Measurements from ENCODE around the gene OR52L1.

The OR52L1 gene

DNA sequence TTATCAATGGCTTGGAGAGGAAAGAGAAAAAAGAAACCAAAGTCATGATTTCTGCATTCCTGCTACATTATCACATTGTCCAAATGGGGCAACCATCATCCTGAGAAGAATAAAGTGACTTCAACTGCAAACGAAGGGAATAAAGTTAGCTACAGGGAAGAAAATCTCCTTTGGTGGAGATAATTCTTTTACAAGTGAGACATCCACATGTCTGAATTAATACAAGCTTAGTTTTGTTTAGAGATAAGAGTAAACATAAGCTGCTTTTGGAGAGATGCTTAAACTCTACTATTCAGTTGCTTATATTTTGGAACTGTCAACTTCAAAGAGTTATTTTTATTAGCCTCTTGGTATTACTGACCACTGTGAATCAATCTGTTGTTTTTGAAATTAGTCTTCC is at the start of gene OR52L1:
Gene OR52L1 (minus strand): TSS at position 101 of the 400 bp plus-strand sequence. CDS start 55 bp downstream, at position 46.
- H3K27ac ChIP-seq (ENCODE audit: low read depth, low read length), result no peak within 1 kb of the TSS
- no peak within 1 kb of the TSS for H3K9ac ChIP-seq (ENCODE audit: low read length)
- no peak within 1 kb of the TSS for H3K4me3 ChIP-seq (ENCODE audit: low read length)
- no peaks in the 10 kb centered on the region for H3K27me3 ChIP-seq (ENCODE audit: control insufficient read depth, insufficient read depth, low read length)
- H3K4me1 ChIP-seq (ENCODE audit: control insufficient read depth, insufficient read depth, low read length), result no peaks in the 10 kb centered on the region
- no peaks in the 10 kb centered on the region for H3K36me3 ChIP-seq (ENCODE audit: control insufficient read depth, insufficient read depth, low read length)

DNA sequence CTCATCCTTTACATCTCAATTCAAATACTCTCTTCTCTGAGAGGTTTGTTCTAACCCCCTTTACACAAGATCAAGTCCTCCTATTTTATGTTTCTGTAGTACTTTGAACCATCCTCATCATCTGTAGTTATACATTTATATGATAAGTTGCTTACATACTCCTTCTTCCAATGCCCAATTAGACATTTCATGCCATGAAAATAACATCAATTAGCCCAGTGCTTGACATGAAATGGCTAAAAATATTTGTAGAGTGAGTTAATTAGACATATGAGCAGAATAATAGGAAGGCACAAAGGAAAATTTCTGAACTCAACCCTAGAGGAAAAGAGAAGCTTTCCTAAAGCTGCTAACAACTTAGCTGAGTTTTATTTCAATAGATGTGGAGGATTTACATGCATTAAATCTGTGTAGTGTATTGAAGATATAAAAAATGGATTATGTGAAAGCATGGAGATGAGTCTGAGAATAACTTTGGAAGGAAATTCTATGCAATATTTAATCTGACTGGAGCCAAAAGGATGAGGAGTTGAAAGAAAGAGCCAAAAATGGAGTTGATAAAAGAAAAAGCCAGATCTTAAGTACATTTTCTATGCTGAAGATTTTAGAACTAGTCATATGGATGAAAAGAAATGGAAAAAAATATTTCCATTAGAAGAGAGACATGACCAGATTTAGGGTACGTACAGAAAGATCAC is 44.1 kb upstream of the OR52L1 start, which contains the start of gene OR56A1:
Gene OR56A1 (minus strand): TSS at position 51 of the 698 bp plus-strand sequence. CDS start 3,066 bp downstream, outside the sequence.
- no peaks in the 10 kb centered on the region for H3K4me1 ChIP-seq (ENCODE audit: control insufficient read depth, insufficient read depth, low read length)
- H3K27ac ChIP-seq (ENCODE audit: low read depth, low read length), result no peak within 1 kb of the TSS
- H3K4me3 ChIP-seq (ENCODE audit: low read length), result no peak within 1 kb of the TSS
- H3K9ac ChIP-seq (ENCODE audit: low read length), result no peak within 1 kb of the TSS
- H3K36me3 ChIP-seq (ENCODE audit: control insufficient read depth, insufficient read depth, low read length), result no peaks in the 10 kb centered on the region
- no peaks in the 10 kb centered on the region for H3K27me3 ChIP-seq (ENCODE audit: control insufficient read depth, insufficient read depth, low read length)

DNA sequence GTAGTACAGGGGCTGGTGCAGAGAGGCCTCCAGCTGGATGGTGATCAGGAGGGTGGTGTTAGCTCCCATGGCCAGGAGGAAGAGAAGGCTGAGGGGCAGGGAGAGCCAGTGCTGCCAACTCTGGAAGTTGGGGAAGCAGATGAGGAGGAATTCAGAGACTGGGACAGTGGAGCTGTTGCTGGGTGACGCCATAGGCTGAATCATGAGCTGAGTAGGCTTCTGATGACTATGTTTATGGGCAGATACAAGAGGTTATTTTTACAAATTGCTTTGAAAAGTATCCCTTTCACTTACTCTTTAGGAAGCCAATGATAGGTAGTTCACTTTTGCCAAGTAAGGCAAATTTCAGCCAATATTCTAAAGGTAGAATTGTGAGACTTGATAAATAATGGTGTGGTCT is 40.7 kb upstream of the OR52L1 start:
- H3K36me3 ChIP-seq (ENCODE audit: control insufficient read depth, insufficient read depth, low read length), result no peaks in the 10 kb centered on the region
- no peaks in the 10 kb centered on the region for H3K4me1 ChIP-seq (ENCODE audit: control insufficient read depth, insufficient read depth, low read length)
- H3K27ac ChIP-seq (ENCODE audit: low read depth, low read length), result no peak overlapping the region
- H3K27me3 ChIP-seq (ENCODE audit: control insufficient read depth, insufficient read depth, low read length), result no peaks in the 10 kb centered on the region
- H3K4me3 ChIP-seq (ENCODE audit: low read length), result no peak overlapping the region
- no peak overlapping the region for H3K9ac ChIP-seq (ENCODE audit: low read length)

DNA sequence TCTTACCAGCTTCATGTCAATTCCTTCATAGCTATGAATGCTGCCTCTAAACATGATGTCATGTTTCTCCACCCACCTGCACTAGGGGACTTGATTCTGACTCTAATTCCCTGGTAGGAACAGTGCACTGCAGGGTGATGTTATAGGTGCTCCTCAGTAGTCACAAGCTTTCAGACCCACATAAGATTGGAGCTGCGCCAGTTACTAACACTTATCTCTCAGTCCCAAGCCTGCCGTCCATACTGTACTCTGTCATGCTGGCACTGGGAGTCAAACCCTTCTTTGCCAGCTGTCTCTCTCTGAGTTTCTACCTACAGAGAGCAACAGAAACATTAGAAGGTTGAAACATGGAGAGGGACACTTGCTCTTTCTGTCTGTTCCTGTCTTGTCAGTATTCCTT is 38.3 kb upstream of the OR52L1 start:
- no peaks in the 10 kb centered on the region for H3K27me3 ChIP-seq (ENCODE audit: control insufficient read depth, insufficient read depth, low read length)
- H3K9ac ChIP-seq (ENCODE audit: low read length), result no peak overlapping the region
- no peak overlapping the region for H3K27ac ChIP-seq (ENCODE audit: low read depth, low read length)
- H3K4me3 ChIP-seq (ENCODE audit: low read length), result no peak overlapping the region
- H3K36me3 ChIP-seq (ENCODE audit: control insufficient read depth, insufficient read depth, low read length), result no peaks in the 10 kb centered on the region
- no peaks in the 10 kb centered on the region for H3K4me1 ChIP-seq (ENCODE audit: control insufficient read depth, insufficient read depth, low read length)

DNA sequence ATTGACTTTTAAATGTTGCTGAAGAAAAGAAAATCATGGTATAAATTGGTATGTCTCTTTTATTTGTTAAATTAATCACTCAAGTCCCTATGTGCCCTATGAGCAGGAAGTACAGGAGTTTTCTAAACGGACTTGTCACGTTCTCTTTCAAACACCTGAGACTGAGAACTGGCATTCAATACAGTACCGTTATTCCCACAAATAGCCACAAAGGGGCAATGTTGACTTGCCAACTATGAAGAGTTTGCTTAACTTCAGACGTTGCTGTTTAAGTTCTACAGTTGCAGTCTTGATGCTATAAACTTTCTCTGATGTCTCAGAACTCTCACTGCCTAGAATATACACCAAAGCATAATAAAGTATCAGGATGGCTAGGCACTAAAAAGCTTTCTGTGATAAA is 36.2 kb upstream of the OR52L1 start:
- Histone ChIP-seq H3K9ac (ENCODE audit: low read length) (no peak overlapping the region), H3K27me3 (ENCODE audit: control insufficient read depth, insufficient read depth, low read length) (no peaks in the 10 kb centered on the region), H3K4me1 (ENCODE audit: control insufficient read depth, insufficient read depth, low read length) (no peaks in the 10 kb centered on the region), H3K36me3 (ENCODE audit: control insufficient read depth, insufficient read depth, low read length) (no peaks in the 10 kb centered on the region), H3K27ac (ENCODE audit: low read depth, low read length) (no peak overlapping the region), H3K4me3 (ENCODE audit: low read length) (no peak overlapping the region)

DNA sequence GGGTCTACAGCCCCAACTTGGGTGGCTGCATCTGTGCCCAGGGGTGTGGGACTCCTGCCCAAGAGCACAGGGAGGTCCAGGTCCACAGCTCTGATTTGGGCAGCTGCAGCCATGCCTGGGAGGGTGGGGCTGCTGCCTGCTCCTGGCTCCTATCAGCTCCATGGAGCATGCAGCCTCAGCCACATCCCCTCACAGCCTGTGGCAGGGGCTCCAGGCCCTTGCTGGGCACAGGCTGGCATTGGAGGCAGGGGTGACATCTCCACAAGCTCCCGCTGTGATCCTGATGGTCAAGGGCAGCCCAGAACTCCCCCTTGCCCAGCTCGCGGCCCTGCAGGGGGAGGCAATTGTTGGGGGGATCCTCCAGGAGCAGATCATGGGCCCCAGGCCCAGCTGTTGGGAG is 26.3 kb upstream of the OR52L1 start:
- Histone ChIP-seq H3K27ac (ENCODE audit: low read depth, low read length) (no peak overlapping the region), H3K9ac (ENCODE audit: low read length) (no peak overlapping the region), H3K4me3 (ENCODE audit: low read length) (no peak overlapping the region), H3K4me1 (ENCODE audit: control insufficient read depth, insufficient read depth, low read length) (no peaks in the 10 kb centered on the region), H3K27me3 (ENCODE audit: control insufficient read depth, insufficient read depth, low read length) (no peaks in the 10 kb centered on the region), H3K36me3 (ENCODE audit: control insufficient read depth, insufficient read depth, low read length) (no peaks in the 10 kb centered on the region)

DNA sequence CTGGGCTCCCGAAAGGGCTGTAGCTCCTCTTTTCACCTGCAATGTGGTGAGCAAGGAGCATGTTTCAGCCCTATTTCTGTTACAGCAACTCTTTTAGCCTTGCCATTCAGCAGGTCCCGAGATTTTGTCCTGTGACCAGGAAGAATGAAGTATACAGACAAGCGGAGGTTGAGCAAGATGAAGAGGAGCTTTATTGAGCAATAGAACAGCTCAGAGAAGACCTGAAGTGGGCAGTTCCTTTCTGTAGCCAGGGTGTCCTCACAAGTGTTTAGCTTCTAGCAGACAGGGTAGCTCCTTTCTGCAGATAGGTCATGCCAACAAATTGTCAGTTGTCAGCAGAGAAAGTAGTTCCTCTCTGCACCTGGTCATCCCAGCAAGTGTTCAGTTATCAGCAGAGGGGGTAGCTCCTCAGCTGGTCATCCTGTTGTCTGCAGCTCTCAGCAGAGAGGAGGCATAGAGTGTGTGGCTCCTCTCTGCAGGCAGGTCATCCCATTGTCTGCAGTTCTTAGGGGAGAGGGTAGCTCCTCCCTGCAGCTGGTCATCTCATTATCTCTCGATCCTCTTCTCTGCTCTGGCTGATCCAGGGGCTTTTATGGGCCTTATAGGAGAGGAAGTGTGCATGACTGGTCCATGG is 25.4 kb upstream of the OR52L1 start:
- H3K4me1 ChIP-seq (ENCODE audit: control insufficient read depth, insufficient read depth, low read length), result no peaks in the 10 kb centered on the region
- H3K27me3 ChIP-seq (ENCODE audit: control insufficient read depth, insufficient read depth, low read length), result no peaks in the 10 kb centered on the region
- no peak overlapping the region for H3K27ac ChIP-seq (ENCODE audit: low read depth, low read length)
- H3K4me3 ChIP-seq (ENCODE audit: low read length), result no peak overlapping the region
- no peak overlapping the region for H3K9ac ChIP-seq (ENCODE audit: low read length)
- no peaks in the 10 kb centered on the region for H3K36me3 ChIP-seq (ENCODE audit: control insufficient read depth, insufficient read depth, low read length)

DNA sequence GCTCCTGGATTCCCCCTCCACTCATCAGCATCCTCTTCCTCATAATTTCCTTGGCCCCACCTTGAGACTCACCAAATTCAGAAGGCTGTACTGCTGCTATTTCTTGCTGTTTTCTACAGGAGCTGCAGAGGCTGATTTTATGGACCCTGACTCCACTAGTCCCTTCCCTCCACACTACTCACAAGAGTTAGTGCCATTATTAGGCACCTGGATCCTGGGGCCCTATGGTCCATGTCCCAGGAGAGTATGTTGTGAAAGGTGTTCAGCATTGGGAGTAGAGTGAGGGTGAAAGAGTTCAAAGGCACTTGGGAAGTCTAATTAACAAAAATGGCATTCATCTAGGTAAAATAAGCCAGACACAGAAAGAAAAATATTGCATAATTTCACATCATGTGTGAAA is 20.1 kb upstream of the OR52L1 start, which contains the start of gene OR56A4:
Gene OR56A4 (minus strand): TSS at position 101 of the 400 bp plus-strand sequence. CDS start 3,954 bp downstream, outside the sequence.
- Histone ChIP-seq H3K4me1 (ENCODE audit: control insufficient read depth, insufficient read depth, low read length) (no peaks in the 10 kb centered on the region), H3K27me3 (ENCODE audit: control insufficient read depth, insufficient read depth, low read length) (no peaks in the 10 kb centered on the region), H3K9ac (ENCODE audit: low read length) (no peak within 1 kb of the TSS), H3K36me3 (ENCODE audit: control insufficient read depth, insufficient read depth, low read length) (no peaks in the 10 kb centered on the region), H3K4me3 (ENCODE audit: low read length) (no peak within 1 kb of the TSS), H3K27ac (ENCODE audit: low read depth, low read length) (no peak within 1 kb of the TSS)

DNA sequence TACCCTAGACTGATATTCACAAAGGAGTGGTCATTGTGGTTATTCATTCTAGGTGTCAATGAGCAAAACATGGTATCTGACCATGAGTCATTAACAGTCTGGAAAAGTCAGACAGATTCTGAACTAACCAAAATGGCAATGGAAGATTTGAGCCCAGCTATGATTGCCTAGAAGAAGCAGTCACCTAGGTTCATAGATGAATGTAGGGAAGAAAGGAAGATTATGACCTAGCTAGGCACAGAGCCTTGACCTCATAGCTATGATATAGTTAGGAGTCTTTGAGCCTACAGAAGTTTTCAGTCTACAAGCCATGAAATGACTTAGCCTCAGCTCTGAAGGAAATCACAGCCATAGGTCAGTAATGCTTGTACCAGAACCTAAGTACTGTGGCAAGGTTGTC is 19.6 kb upstream of the OR52L1 start:
- no peak overlapping the region for H3K4me3 ChIP-seq (ENCODE audit: low read length)
- H3K27me3 ChIP-seq (ENCODE audit: control insufficient read depth, insufficient read depth, low read length), result no peaks in the 10 kb centered on the region
- H3K4me1 ChIP-seq (ENCODE audit: control insufficient read depth, insufficient read depth, low read length), result no peaks in the 10 kb centered on the region
- H3K9ac ChIP-seq (ENCODE audit: low read length), result no peak overlapping the region
- H3K36me3 ChIP-seq (ENCODE audit: control insufficient read depth, insufficient read depth, low read length), result no peaks in the 10 kb centered on the region
- no peak overlapping the region for H3K27ac ChIP-seq (ENCODE audit: low read depth, low read length)

DNA sequence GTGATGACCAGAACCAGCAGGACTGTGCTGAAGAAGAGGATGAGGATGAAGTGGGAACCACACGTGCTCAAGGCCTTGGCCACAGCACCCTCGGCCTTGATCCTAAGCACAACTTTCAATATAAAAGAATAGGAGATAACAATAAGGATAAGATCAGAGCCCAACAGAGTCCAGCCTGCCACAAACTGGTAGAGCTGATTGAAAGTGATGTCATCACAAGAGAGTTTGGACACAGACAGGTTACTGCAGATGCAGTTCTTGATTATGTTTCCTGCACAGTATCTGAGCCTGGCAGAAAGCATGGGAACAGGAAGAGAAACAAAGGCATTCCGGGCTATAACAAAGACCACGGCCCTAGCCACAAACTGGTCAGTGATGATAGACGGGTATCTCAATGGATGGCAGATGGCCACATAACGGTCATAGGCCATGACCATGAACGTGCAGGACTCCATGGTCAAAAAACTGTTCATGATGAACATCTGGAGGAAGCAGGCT is 15.5 kb upstream of the OR52L1 start:
- Histone ChIP-seq H3K4me3 (ENCODE audit: low read length) (no peak overlapping the region), H3K4me1 (ENCODE audit: control insufficient read depth, insufficient read depth, low read length) (no peaks in the 10 kb centered on the region), H3K36me3 (ENCODE audit: control insufficient read depth, insufficient read depth, low read length) (no peaks in the 10 kb centered on the region), H3K27ac (ENCODE audit: low read depth, low read length) (no peak overlapping the region), H3K27me3 (ENCODE audit: control insufficient read depth, insufficient read depth, low read length) (no peaks in the 10 kb centered on the region), H3K9ac (ENCODE audit: low read length) (no peak overlapping the region)

DNA sequence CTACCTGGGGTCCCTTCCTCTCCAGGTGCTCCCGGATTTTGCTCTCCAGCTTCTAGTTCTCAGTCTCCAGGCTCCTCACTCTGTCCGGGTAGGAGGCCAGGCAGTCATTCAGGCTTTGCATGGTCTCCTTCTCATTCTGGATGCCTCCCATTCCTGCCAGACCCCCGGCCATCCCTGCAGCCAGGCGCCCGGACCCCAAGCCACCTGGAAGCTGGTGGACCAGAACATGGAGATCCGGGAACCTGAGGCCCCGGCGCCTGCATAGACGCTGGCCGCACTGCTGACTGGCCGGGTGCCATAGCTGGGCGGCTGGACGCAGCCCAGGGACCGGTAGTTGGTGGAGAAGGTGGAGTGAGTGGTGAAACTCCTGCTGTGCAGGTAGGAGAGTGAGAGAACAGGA is 8.0 kb upstream of the OR52L1 start:
- Histone ChIP-seq H3K9ac (ENCODE audit: low read length) (no peak overlapping the region), H3K4me3 (ENCODE audit: low read length) (no peak overlapping the region), H3K27me3 (ENCODE audit: control insufficient read depth, insufficient read depth, low read length) (no peaks in the 10 kb centered on the region), H3K36me3 (ENCODE audit: control insufficient read depth, insufficient read depth, low read length) (no peaks in the 10 kb centered on the region), H3K4me1 (ENCODE audit: control insufficient read depth, insufficient read depth, low read length) (no peaks in the 10 kb centered on the region), H3K27ac (ENCODE audit: low read depth, low read length) (no peak overlapping the region)

DNA sequence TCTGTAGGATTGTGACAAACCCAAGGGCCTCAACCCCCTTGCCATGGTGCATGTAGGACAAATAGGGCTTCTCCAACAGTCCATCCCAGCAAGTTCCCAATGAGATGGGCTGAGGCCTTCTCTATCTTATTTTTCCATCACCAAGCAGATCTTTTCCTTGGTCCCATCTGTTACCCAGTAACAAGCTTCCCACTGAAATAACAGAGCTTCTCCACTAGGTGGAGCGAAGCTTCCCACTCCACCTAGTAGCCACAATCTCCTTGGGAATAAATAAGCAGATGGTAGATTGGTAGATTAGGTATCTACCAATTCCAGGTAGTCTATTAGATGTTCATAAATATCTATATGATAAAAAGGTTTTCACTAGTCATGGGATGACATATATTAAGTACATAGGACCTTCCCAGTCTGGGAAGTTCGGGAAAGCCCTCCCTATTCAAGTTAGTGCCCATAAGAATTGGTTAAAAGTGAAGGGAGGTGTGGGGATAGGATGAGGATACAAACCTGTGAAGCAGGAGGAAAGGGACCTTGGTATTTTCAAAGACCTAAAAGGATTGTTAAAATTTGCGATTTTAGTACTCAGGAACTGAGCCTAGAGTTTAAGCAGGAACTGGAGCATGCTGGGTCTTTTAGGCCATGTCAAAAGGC is 5.9 kb upstream of the OR52L1 start:
- Histone ChIP-seq H3K36me3 (ENCODE audit: control insufficient read depth, insufficient read depth, low read length) (no peaks in the 10 kb centered on the region), H3K4me1 (ENCODE audit: control insufficient read depth, insufficient read depth, low read length) (no peaks in the 10 kb centered on the region), H3K27me3 (ENCODE audit: control insufficient read depth, insufficient read depth, low read length) (no peaks in the 10 kb centered on the region), H3K9ac (ENCODE audit: low read length) (no peak overlapping the region), H3K27ac (ENCODE audit: low read depth, low read length) (no peak overlapping the region), H3K4me3 (ENCODE audit: low read length) (no peak overlapping the region)

Data from rectal smooth muscle tissue (tissue), 1 donor.